Ureter (tissue), 1 donor: ENCODE results near the gene NXPH2. TPM values are rescaled to one million over a fixed set of nuclear protein-coding genes. Genes with fewer than 3 reads are reported as not detected.

ENCODE experiments used
- DNase-seq: peaks from one replicate; pipeline ENCODE4 v3.0.0-alpha.2; 2020; ENCODE audit warnings: low spot score
- total RNA-seq: library from RNA; stranded (reverse); gene quantifications from one replicate; pipeline ENCODE4 v1.2.4, GENCODE V29; 2023
- donor health status: DM: yes; HTN: yes; CAD: no.

NXPH2 gene
- total RNA-seq, 1 donor from 2014 or later = not detected

GRCh38 chr2:138637061-138637460 is 143.1 kb downstream of the NXPH2 start:
- no peak for DNase-seq

GRCh38 chr2:138633049-138633448 is 147.1 kb downstream of the NXPH2 start:
- no peak for DNase-seq

GRCh38 chr2:138632066-138632620 is 148.0 kb downstream of the NXPH2 start:
- DNase-seq = no peak

- no peak for DNase-seq
Measured at GRCh38 chr2:138630164-138630563, 150.0 kb downstream of the NXPH2 start.

GRCh38 chr2:138626148-138626547 is 154.0 kb downstream of the NXPH2 start:
- no peak for DNase-seq

GRCh38 chr2:138622613-138623012 is 157.6 kb downstream of the NXPH2 start:
- DNase-seq = no peak

- no peak for DNase-seq
Measured at GRCh38 chr2:138621139-138621538, 159.1 kb downstream of the NXPH2 start.

GRCh38 chr2:138620431-138620830 is 159.8 kb downstream of the NXPH2 start:
- no peak for DNase-seq
